Fibroblast of the aortic adventitia (primary cell): Measurements from ENCODE around the gene BBLN. TPM values are rescaled to one million over a fixed set of nuclear protein-coding genes. Genes with fewer than 3 reads are reported as not detected.

Experiments
- DNase-seq: peaks from one replicate; pipeline ENCODE4 v3.0.0-alpha.2; 2010; ENCODE audit warnings: low read depth
- H3K4me3 ChIP-seq: 2 replicates; pipeline ENCODE4 v1.5.1; 2011; ENCODE audit warnings: low read depth, mild to moderate bottlenecking, control low read depth, low read length, moderate library complexity
- CTCF ChIP-seq: IDR thresholded peaks from 2 replicates; pipeline ENCODE4 v1.5.1; 2011; ENCODE audit warnings: mild to moderate bottlenecking, low read length, control low read depth, inconsistent platforms; ENCODE audit not compliant: insufficient read depth
- total RNA-seq: library from RNA; depleted of rRNA; stranded (reverse); fragments of >200 nt; gene quantifications from 2 replicates; pipeline ENCODE4 v1.2.3, GENCODE V29; 2012; ENCODE audit warnings: low replicate concordance

BBLN gene
- total RNA-seq, 1 donor: 63.4 TPM

- peak overlapping the region; percentile 84 for H3K4me3 ChIP-seq
- TF ChIP-seq CTCF: no peak
- no peak for DNase-seq
Observed at GRCh38 chr9:128204858-128205257, 44.8 kb downstream of the BBLN start.

- no peak for TF ChIP-seq CTCF
- no peak overlapping the region for H3K4me3 ChIP-seq
- no peak for DNase-seq
Observed at GRCh38 chr9:128205296-128205944, 45.4 kb downstream of the BBLN start.

- no peak for TF ChIP-seq CTCF
- no peak overlapping the region for H3K4me3 ChIP-seq
- no peak for DNase-seq
Observed at GRCh38 chr9:128206484-128206883, 46.4 kb downstream of the BBLN start.

GRCh38 chr9:128206916-128207910, 47.1 kb downstream of the BBLN start:
- DNase-seq: no peak
- H3K4me3 ChIP-seq: no peak overlapping the region
- TF ChIP-seq CTCF: no peak

GRCh38 chr9:128208386-128208785, 48.3 kb downstream of the BBLN start:
- DNase-seq: no peak
- H3K4me3 ChIP-seq: no peak overlapping the region
- TF ChIP-seq CTCF: no peak

- H3K4me3 ChIP-seq: no peak overlapping the region
- no peak for TF ChIP-seq CTCF
- DNase-seq: no peak
Observed at GRCh38 chr9:128208946-128209669, 49.0 kb downstream of the BBLN start.
